ENCODE measurements around the gene ENTPD2. TPM values are rescaled to one million over a fixed set of nuclear protein-coding genes. Genes with fewer than 3 reads are reported as not detected.
A peak's percentile ranks its signal among the peaks of the same experiment; 100 is the strongest.

Gene ENTPD2
- total and polyA plus RNA-seq, 4 donors = 5.7 to 50.7 (median 28.5) TPM

DNA sequence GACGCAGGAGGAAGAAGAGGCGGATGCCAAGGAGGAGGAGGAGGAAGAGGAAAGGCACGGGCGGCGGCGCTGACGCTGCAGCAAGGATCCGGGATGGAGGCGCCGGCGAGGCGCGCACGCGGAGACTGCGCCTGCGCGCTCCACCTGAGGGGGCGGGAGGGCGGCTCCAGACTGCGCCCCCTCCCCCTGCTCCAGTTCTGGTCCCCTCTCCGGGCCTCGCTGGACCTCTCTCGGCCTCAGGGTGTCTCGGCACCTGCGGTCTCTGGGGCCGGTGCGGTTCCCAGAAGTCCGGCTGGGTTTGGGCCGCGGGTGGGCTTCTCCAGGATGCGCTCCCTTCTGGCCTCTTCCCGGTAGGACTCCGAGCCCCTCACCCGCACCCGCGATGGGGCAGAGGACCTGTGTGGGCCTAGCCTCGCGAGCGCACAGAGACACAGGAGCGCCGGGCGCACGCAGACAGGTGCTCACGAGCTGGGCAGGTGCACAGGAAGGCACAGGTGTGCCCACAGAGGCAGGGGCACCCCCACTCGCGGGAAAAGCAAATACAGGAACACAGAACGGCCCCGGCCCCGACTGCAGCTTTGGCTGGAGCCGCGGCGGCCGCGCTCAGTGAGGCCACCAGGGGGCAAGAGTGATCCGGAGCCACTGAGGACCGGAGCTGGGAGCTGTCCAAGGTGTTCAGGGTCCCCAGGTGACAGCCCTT, 7.6 kb downstream of the ENTPD2 start, which contains the start of gene NPDC1:
Gene NPDC1 (minus strand): TSS at position 90 of the 700 bp plus-strand sequence. CDS start 188 bp downstream, outside the sequence.
- under 1% methylated on average over 57 of the region's 57 CpGs for WGBS (ENCODE audit: insufficient coverage)

DNA sequence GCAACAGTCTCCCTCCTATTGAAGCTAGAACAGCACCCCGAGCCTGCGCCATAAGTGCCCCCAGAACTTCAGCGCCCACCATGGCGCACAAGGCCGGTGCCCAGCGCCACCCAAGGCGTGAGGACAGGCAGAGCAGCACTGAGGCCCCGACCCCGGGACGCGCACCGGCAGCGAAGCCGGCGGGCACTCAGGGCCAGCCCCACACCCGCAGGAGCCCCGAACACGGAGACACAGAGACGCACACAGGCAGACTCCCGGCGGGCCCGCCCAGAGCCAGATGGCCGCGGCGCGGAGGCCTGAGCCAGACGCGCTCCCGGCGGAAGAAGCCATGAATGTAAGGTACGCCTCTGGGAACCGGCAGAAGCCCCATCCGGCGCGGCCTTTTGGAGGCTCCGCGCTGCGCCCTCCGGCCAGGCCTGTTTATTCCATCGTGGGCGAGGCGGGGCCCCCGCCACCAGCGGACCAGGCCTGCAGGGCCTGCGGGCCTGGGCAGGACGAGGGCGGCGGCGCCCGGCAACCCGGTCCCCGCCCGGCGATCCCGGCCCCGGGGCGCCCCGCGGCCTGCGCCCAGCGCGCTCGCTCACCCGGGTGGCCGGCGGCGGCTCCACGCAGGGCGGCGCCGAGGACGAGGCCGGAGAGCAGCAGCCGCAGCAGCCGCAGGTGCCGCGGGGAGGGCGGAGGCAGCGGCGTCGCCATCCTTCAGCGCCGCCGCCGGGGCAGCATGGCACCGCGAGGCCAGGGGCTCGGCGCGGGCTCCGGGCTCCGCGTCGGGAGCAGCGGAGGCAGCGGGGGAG, 8.4 kb downstream of the ENTPD2 start:
- Histone ChIP-seq H3K4me3 (ENCODE audit: low read depth, low read length) (peak overlapping the region; percentile 68), H3K9me3 (ENCODE audit: control insufficient read depth, insufficient read depth, low read length) (no peaks in the 10 kb centered on the region), H3K27me3 (ENCODE audit: control insufficient read depth, insufficient read depth, low read length) (peaks cover 23% of the 10 kb centered on the region), H3K4me1 (ENCODE audit: control insufficient read depth, insufficient read depth, low read length) (peaks cover 75% of the 10 kb centered on the region), H3K27ac (ENCODE audit: low read depth, low read length) (no peak overlapping the region), H3K36me3 (ENCODE audit: control insufficient read depth, insufficient read depth, low read length) (peaks cover 53% of the 10 kb centered on the region)
- peak in 2 of 6 donors; percentile 39 to 71 for DNase-seq (ENCODE audit: low read depth in 4 of 6, low spot score in 6 of 6)
- 2% methylated on average over 96 of the region's 96 CpGs for WGBS (ENCODE audit: insufficient coverage)

More for the DNA sequence above, 7.6 kb downstream of the ENTPD2 start, which contains the start of gene NPDC1:
- Histone ChIP-seq H3K36me3 (ENCODE audit: control insufficient read depth, insufficient read depth, low read length) (peaks cover 53% of the 10 kb centered on the region), H3K27me3 (ENCODE audit: control insufficient read depth, insufficient read depth, low read length) (peaks cover 23% of the 10 kb centered on the region), H3K4me3 (ENCODE audit: low read depth, low read length) (peak within 1 kb of the TSS; percentile 68), H3K9me3 (ENCODE audit: control insufficient read depth, insufficient read depth, low read length) (no peaks in the 10 kb centered on the region), H3K4me1 (ENCODE audit: control insufficient read depth, insufficient read depth, low read length) (peaks cover 73% of the 10 kb centered on the region), H3K27ac (ENCODE audit: low read depth, low read length) (peak within 1 kb of the TSS; percentile 84)
- DNase-seq (ENCODE audit: low read depth in 4 of 6, low spot score in 6 of 6) = peak in 4 of 6 donors; percentile 70 to 95 (median 84)

DNA sequence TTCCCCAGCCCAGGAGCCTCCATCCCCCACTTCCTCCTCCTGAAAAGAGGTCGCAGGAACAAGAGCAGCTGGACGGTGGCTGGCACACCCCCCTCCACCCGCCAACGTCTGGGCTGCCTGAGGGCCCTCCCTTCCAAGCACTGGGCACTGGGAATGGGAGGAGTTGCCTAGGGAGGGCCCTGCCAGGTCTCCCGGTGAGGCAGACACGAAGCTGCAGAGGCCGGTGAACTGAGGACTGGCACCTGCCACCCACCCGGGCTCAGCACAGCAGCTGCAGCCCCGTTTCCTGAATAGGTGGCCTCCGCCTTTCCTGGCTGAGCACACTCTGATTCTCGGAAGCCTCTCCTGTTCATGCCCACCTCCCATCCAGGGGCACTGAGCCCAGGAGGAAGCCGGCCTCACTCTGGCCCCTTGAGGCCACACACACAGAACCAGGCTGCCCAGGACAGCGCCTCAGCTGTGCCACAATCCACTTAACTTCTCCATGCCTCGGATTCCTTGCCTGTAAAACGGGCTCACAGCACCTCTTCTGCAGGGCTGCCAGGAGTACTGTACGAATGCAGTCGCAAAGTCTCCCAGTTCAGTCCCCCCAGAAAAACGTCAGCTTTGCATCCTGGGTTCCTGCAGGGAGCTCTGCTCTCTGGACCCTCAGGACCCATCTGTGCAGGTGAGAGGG, 9.2 kb downstream of the ENTPD2 start:
- no peak for DNase-seq (ENCODE audit: low read depth in 4 of 6, low spot score in 6 of 6)
- H3K4me3 ChIP-seq (ENCODE audit: low read depth, low read length) = peak overlapping the region; percentile 57
- peaks cover 66% of the 10 kb centered on the region for H3K4me1 ChIP-seq (ENCODE audit: control insufficient read depth, insufficient read depth, low read length)
- peaks cover 59% of the 10 kb centered on the region for H3K36me3 ChIP-seq (ENCODE audit: control insufficient read depth, insufficient read depth, low read length)
- H3K9me3 ChIP-seq (ENCODE audit: control insufficient read depth, insufficient read depth, low read length) = no peaks in the 10 kb centered on the region
- no peak overlapping the region for H3K27ac ChIP-seq (ENCODE audit: low read depth, low read length)
- H3K27me3 ChIP-seq (ENCODE audit: control insufficient read depth, insufficient read depth, low read length) = peaks cover 19% of the 10 kb centered on the region
- 41% methylated on average over 15 of the region's 18 CpGs for WGBS (ENCODE audit: insufficient coverage)

- H3K4me3 ChIP-seq (ENCODE audit: low read depth, low read length) = no peak overlapping the region
Measured at GRCh38 chr9:137044037-137044436, 9.8 kb downstream of the ENTPD2 start.

GRCh38 chr9:137042751-137043727, 10.8 kb downstream of the ENTPD2 start:
- DNase-seq (ENCODE audit: low read depth in 4 of 6, low spot score in 6 of 6) = no peak
- Histone ChIP-seq H3K4me1 (ENCODE audit: control insufficient read depth, insufficient read depth, low read length) (peaks cover 52% of the 10 kb centered on the region), H3K27ac (ENCODE audit: low read depth, low read length) (no peak overlapping the region), H3K36me3 (ENCODE audit: control insufficient read depth, insufficient read depth, low read length) (peaks cover 68% of the 10 kb centered on the region), H3K27me3 (ENCODE audit: control insufficient read depth, insufficient read depth, low read length) (peaks cover 7% of the 10 kb centered on the region), H3K4me3 (ENCODE audit: low read depth, low read length) (no peak overlapping the region), H3K9me3 (ENCODE audit: control insufficient read depth, insufficient read depth, low read length) (no peaks in the 10 kb centered on the region)
- WGBS (ENCODE audit: insufficient coverage) = 74% methylated on average over 28 of the region's 36 CpGs

More at GRCh38 chr9:137044037-137044436, 9.8 kb downstream of the ENTPD2 start:
- peaks cover 63% of the 10 kb centered on the region for H3K36me3 ChIP-seq (ENCODE audit: control insufficient read depth, insufficient read depth, low read length)
- H3K4me1 ChIP-seq (ENCODE audit: control insufficient read depth, insufficient read depth, low read length) = peaks cover 60% of the 10 kb centered on the region
- 73% methylated on average over 12 of the region's 12 CpGs for WGBS (ENCODE audit: insufficient coverage)
- H3K9me3 ChIP-seq (ENCODE audit: control insufficient read depth, insufficient read depth, low read length) = no peaks in the 10 kb centered on the region
- H3K27ac ChIP-seq (ENCODE audit: low read depth, low read length) = no peak overlapping the region
- no peak for DNase-seq (ENCODE audit: low read depth in 4 of 6, low spot score in 6 of 6)
- peaks cover 13% of the 10 kb centered on the region for H3K27me3 ChIP-seq (ENCODE audit: control insufficient read depth, insufficient read depth, low read length)

- Histone ChIP-seq H3K36me3 (ENCODE audit: control insufficient read depth, insufficient read depth, low read length) (peaks cover 84% of the 10 kb centered on the region), H3K27me3 (ENCODE audit: control insufficient read depth, insufficient read depth, low read length) (no peaks in the 10 kb centered on the region), H3K9me3 (ENCODE audit: control insufficient read depth, insufficient read depth, low read length) (no peaks in the 10 kb centered on the region), H3K4me3 (ENCODE audit: low read depth, low read length) (no peak overlapping the region), H3K4me1 (ENCODE audit: control insufficient read depth, insufficient read depth, low read length) (peaks cover 34% of the 10 kb centered on the region), H3K27ac (ENCODE audit: low read depth, low read length) (no peak overlapping the region)
- 50% methylated on average over 8 of the region's 16 CpGs for WGBS (ENCODE audit: insufficient coverage)
- DNase-seq (ENCODE audit: low read depth in 4 of 6, low spot score in 6 of 6) = no peak
Measured at GRCh38 chr9:137041124-137041523, 12.7 kb downstream of the ENTPD2 start.

DNA sequence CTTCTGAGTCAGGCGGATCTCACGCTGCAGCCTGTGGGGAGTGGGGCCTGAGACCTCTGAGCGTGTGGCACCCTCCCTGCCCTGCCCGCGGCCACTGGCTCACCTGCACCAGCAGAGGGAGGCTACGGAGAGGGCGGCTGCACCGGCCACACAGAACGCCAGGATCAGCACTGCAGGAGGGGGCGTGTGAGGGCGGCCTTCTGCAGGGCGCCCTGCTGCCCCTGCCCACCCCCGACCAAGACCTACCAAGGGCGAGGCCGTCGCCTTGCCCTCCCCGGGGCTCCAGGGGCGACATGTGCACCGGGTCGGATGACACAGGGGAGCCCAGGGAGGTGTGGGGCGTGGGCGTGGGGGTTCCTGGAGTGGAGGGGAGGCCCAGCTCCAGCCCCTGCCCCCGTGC, 13.3 kb downstream of the ENTPD2 start:
- Histone ChIP-seq H3K36me3 (ENCODE audit: control insufficient read depth, insufficient read depth, low read length) (peaks cover 86% of the 10 kb centered on the region), H3K4me1 (ENCODE audit: control insufficient read depth, insufficient read depth, low read length) (peaks cover 36% of the 10 kb centered on the region), H3K9me3 (ENCODE audit: control insufficient read depth, insufficient read depth, low read length) (no peaks in the 10 kb centered on the region), H3K27ac (ENCODE audit: low read depth, low read length) (no peak overlapping the region), H3K4me3 (ENCODE audit: low read depth, low read length) (no peak overlapping the region), H3K27me3 (ENCODE audit: control insufficient read depth, insufficient read depth, low read length) (no peaks in the 10 kb centered on the region)
- DNase-seq (ENCODE audit: low read depth in 4 of 6, low spot score in 6 of 6) = no peak
- 88% methylated on average over 23 of the region's 23 CpGs for WGBS (ENCODE audit: insufficient coverage)

DNA sequence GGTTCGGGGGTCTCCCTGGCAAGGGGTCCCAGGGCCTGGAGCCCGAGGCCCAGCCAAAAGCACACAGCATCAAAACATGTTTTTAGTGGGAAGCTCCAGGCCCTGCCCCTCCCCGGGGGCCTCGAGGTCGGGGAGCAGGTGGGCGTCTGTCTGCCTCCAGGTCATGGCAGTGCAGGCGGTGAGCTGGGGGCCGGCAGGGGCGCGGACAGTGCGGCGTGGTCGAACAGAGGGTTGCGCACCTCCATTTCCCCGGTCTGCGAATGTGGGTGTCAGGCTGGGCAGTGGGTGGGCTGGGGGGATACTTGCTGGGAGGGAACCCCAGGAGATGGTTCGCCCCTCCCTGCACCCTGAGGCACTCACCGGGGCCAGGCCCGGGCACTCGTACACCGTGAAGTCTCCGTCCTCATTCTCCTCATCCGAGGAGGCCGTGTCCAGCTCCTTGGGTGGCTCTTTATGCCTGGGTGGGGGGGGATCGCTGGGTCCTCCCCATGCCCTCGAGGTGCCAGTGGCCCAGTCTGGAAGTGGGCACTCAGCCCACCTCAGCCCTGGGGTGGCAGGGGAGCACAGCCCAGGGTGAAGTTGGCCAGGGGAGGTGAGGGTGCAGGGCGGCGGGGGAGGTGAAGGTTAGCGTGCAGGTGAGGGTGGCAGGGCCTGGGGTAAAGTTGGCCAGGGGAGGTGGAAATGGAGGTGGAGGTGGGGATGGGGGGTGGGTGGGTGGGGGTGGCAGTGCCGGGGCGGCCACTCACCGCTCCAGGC, 14.1 kb downstream of the ENTPD2 start:
- WGBS (ENCODE audit: insufficient coverage) = 86% methylated on average over 17 of the region's 32 CpGs
- H3K36me3 ChIP-seq (ENCODE audit: control insufficient read depth, insufficient read depth, low read length) = peaks cover 83% of the 10 kb centered on the region

More for the DNA sequence above, 14.1 kb downstream of the ENTPD2 start:
- Histone ChIP-seq H3K27ac (ENCODE audit: low read depth, low read length) (no peak overlapping the region), H3K4me1 (ENCODE audit: control insufficient read depth, insufficient read depth, low read length) (peaks cover 36% of the 10 kb centered on the region), H3K9me3 (ENCODE audit: control insufficient read depth, insufficient read depth, low read length) (no peaks in the 10 kb centered on the region), H3K4me3 (ENCODE audit: low read depth, low read length) (no peak overlapping the region), H3K27me3 (ENCODE audit: control insufficient read depth, insufficient read depth, low read length) (no peaks in the 10 kb centered on the region)
- DNase-seq (ENCODE audit: low read depth in 4 of 6, low spot score in 6 of 6) = no peak
